GM18502 (cell line): Measurements from ENCODE around the gene TAS1R3.
A peak's percentile ranks its signal among the peaks of the same experiment; 100 is the strongest.

Source experiments
- ATAC-seq: cut with Tn5 transposase; IDR thresholded peaks from one replicate; pipeline ENCODE4 v1.9.1; 2021; ENCODE audit warnings: mild to moderate bottlenecking; ENCODE audit not compliant: unreplicated experiment, poor library complexity

The TAS1R3 gene

GRCh38 chr1:1294250-1294890, 36.7 kb upstream of the TAS1R3 start:
- no peak for ATAC-seq

- no peak for ATAC-seq
Observed at GRCh38 chr1:1295154-1295923, 35.7 kb upstream of the TAS1R3 start.

- ATAC-seq, result no peak
Observed at GRCh38 chr1:1296070-1297061, 34.7 kb upstream of the TAS1R3 start.

DNA sequence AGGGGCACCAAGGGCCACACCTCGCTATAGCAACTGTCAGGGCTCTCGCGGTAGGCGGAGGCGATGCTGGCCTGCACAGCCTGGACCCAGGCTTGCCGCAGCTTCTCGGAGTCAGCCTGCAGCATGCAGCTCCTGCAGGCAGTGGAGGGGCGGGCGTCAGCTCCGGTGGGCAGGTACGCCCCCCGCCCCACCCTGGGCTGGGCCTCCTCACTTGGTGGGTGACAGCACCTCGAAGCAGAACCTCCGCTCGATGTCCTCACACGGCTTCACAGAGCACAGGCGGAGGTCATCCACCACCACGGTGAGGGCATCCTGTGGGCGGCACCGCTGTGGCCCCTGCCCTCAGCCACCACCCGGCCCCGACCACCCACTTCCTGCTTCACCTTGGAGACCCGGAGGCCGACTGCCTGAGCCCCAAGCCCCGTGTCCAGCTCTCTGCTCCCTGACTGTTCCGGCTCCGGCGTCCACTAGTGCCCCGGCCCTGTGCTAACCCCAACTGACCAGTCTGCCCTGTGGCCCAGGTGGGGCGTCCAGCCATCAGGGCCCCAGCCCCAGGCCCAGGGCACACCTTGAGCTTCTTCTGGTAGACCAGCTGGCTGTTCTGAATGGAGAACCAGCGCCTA, 33.2 kb upstream of the TAS1R3 start:
- no peak for ATAC-seq

GRCh38 chr1:1298861-1299685, 32.0 kb upstream of the TAS1R3 start:
- no peak for ATAC-seq

DNA sequence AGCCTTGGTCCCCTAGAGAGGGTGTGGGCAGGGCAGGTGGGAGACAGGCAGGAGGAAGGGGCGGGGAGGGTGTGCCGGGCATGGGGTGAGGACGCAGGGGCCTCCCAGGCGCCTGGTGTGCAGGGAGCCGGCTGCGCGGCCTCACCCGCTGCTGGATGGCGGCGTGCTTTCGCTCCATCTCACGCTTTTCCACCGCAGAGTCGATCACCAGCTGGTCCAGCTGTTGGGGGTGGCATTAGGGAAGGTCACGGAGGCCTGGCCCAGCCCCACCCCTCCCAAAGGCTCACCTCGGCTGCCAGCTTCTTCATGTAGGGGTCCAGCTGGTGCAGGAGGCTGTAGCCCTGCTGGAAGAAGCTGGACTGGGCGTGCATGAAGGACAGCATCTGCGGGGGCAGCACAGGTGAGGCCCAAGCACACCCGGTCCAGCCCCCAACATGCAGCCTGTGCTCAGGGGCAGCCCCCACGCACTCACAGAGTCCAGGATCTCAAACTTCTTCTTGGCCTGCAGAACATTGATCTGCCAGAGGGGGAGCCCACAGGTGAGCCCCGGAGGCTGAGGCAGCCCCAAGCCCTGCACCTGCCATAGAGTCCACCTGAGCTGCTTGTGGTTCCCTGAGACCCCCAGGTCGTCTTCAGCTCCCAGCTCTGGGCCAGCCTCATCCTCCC, 31.3 kb upstream of the TAS1R3 start:
- ATAC-seq, result no peak

DNA sequence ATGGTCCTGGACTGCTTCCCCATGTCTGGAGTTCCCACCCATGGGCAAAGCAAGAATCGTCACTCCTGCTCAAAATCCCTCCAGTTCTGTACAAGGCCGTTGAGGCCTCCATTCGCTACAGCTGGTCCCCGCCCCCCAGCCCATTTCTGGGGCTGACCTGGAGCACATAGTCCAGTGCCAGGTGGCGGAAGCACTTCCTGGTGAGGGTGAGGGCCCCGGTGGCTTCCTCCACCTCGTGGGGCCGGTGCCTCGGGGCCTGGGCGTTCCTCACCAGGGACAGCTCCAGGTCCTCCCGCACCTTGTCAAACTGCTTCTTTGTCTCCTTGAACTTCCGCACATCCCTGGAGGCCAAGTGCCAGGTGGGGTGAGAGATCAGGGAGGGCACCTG, 30.7 kb upstream of the TAS1R3 start:
- no peak for ATAC-seq

- no peak for ATAC-seq
Observed at GRCh38 chr1:1302006-1302430, 29.1 kb upstream of the TAS1R3 start.

GRCh38 chr1:1302951-1303509, 28.1 kb upstream of the TAS1R3 start:
- no peak for ATAC-seq

GRCh38 chr1:1303736-1304135, 27.3 kb upstream of the TAS1R3 start:
- no peak for ATAC-seq

DNA sequence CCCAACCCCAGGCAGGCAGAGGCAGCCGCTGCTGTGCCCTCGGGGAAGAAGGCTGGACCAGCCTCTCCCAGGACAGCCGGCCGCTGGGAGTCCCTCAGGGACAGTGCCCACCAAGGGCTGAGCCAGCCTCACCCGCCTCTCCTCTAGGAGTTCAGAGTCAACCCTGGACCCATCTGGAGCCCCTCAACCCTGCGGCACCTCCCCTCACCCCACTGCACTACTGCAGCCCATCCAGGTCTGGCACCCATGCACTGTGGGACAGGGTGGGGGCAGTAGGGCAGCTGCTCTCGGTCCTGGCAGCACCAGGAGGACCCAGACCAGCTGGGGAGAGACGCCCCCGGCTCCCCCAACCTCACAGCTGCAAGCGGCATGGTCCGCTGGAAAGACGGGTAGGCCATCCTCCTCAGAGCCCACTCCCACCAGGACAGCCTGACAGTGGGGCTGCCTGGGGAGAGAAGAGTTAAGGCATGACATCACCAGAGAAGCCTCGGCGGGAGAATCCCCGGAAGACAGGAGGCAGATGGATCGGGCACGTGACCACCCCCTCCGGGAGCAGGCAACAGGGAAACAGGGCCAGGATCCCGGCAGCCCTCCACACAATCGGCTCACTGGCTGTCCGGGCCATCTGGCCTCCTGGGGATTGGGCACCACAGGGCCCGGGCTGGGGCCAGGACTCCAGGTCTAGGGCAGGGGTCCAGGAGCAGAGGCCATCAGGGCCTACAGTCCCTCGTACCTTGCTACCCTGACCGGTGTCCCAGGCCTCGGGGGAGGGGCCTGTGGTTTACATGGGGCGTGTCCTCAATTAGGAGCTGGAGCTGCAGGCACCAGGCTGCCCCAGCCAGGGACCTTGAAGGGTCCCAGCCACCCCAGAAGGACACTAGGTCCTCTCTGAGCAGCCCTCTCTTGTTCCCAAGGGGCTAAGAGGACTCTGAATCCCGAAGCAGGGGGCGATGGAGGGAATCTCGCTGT, 26.5 kb upstream of the TAS1R3 start:
- ATAC-seq, result no peak

- ATAC-seq, result peak; percentile 30
Observed at GRCh38 chr1:1305300-1306069, 25.6 kb upstream of the TAS1R3 start.

DNA sequence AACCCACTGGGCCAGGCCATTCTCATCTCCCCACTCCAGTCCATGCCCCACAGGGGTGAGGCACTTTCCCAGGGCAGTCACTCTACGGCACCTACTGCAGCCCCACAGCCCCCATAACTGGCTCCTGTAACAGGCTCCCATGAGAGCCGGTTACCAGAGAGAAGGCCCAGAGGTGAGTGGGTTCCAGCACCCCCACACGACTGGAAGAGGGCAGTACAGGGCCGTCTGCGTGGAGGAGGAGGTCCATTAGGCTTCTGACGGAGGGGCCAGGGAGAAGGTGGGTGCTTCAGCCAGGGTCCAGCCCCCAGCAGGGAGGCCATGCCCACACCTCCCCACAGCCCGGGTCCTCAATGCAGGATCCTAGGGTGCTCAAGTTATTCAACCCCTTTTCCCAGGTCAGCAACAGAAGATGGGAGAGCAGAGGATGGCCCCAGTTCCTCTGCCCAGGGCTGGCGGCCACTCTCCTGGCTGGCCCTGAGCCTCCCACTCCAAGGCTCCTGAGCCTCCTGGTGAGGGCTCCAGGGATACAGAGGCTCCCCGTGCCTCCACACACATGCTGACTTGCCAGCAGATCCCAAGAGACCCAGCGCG, 24.9 kb upstream of the TAS1R3 start:
- ATAC-seq, result no peak

- ATAC-seq, result no peak
Observed at GRCh38 chr1:1306661-1307260, 24.3 kb upstream of the TAS1R3 start.

DNA sequence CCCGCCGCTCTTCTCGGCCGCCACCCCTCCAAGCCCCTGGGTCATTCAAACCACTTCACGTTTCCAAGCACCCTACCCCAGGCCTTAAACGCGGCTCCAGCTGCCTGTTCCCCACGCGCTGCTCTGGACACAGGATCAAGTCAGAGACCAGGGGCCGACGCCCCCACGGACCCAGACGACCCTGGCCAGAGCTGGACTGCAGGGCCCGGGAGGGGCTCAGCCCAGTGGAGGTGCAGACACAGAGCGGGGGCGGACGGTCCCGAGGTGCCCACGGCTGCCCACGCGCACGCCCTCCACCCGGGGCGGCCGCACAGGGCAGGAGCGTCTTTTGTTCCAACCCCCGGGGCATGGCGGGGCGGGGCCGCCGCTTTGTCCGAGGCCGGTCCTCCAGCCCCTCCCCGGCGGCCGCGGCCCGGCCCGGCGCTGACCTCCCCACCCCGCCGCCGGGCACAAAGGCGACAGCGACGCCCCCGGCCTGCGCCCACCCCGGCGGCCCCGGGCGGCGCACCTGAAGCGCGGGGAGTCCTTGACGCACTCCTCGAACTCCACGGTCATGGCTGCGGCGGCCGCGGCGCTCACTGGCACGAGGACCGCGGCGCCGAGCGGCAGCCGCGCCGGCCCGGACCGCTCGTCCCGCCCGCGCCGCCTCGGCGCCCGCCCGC, 23.7 kb upstream of the TAS1R3 start:
- no peak for ATAC-seq
